LNCaP clone FGC (cell line): ENCODE data around the gene MPHOSPH9.

Source experiments
- DNase-seq: peaks from one replicate; pipeline ENCODE4 v3.0.0-alpha.2; 2011; ENCODE audit warnings: low read depth
- H3K4me3 ChIP-seq: 2 replicates; pipeline ENCODE4 v1.5.1; 2011; ENCODE audit warnings: mild to moderate bottlenecking, low read depth, low read length, control low read depth
- CTCF ChIP-seq: IDR thresholded peaks from 2 replicates; pipeline ENCODE4 v1.5.1; 2012; ENCODE audit warnings: mild to moderate bottlenecking; ENCODE audit not compliant: control insufficient read depth, insufficient read depth; ENCODE audit errors: extremely low read depth

The MPHOSPH9 gene

GRCh38 chr12:123108682-123109066 lies 124.3 kb downstream of the MPHOSPH9 start:
- TF ChIP-seq CTCF = no peak
- DNase-seq = no peak

GRCh38 chr12:123107926-123108681 lies 124.8 kb downstream of the MPHOSPH9 start:
- no peak overlapping the region for H3K4me3 ChIP-seq
- no peak for TF ChIP-seq CTCF
- no peak for DNase-seq

More at GRCh38 chr12:123108682-123109066, 124.3 kb downstream of the MPHOSPH9 start:
- H3K4me3 ChIP-seq = no peak overlapping the region

GRCh38 chr12:123106640-123107359 lies 126.1 kb downstream of the MPHOSPH9 start:
- H3K4me3 ChIP-seq = no peak overlapping the region
- no peak for TF ChIP-seq CTCF
- no peak for DNase-seq

GRCh38 chr12:123105211-123105826 lies 127.6 kb downstream of the MPHOSPH9 start:
- no peak for TF ChIP-seq CTCF
- no peak for DNase-seq
- H3K4me3 ChIP-seq = no peak overlapping the region

- no peak for TF ChIP-seq CTCF
- no peak overlapping the region for H3K4me3 ChIP-seq
These were observed 128.1 kb downstream of the MPHOSPH9 start for GRCh38 chr12:123104809-123105208.

More at GRCh38 chr12:123104809-123105208, 128.1 kb downstream of the MPHOSPH9 start:
- no peak for DNase-seq
